Neural cell (in vitro differentiated cells): ENCODE measurements around the gene DHDH.

Experiments
- CTCF ChIP-seq: fragments of 450-650 bp; IDR thresholded peaks from 2 replicates; pipeline ENCODE4 v1.5.1; 2014; ENCODE audit warnings: antibody characterized with exemption, mild to moderate bottlenecking, moderate library complexity; ENCODE audit not compliant: poor library complexity, severe bottlenecking
- EZH2 ChIP-seq: fragments of 200-600, 300-800 bp; shearing (Covaris generic), sonication (generic); IDR thresholded peaks from 2 replicates; pipeline ENCODE4 v1.6.1; 2014; ENCODE audit warnings: antibody characterized with exemption, low read length, borderline replicate concordance, mild to moderate bottlenecking; ENCODE audit not compliant: insufficient read depth, poor library complexity, severe bottlenecking
- POLR2AphosphoS5 ChIP-seq: IDR thresholded peaks from 2 replicates; pipeline ENCODE4 v1.6.1; 2012

- no peak for TF ChIP-seq CTCF
- TF ChIP-seq POLR2AphosphoS5 = no peak
- TF ChIP-seq EZH2 = no peak
These were observed 5.1 kb upstream of the DHDH start for GRCh38 chr19:48928164-48929025.
